ENCODE data around the gene NAV2. TPM values are rescaled to one million over a fixed set of nuclear protein-coding genes. Genes with fewer than 3 reads are reported as not detected.

The NAV2 gene
- total RNA-seq, 1 donor from 2014 or later, result 50.8 TPM

GRCh38 chr11:19683862-19684491 lies 28.7 kb upstream of the NAV2 start:
- intact Hi-C loops (cut with DNase I), result no loop called here

GRCh38 chr11:19686234-19686633 lies 26.4 kb upstream of the NAV2 start:
- intact Hi-C loops (cut with DNase I), result no loop called here
- no peak for DNase-seq (ENCODE audit: low spot score)

More at GRCh38 chr11:19683862-19684491, 28.7 kb upstream of the NAV2 start:
- no peak for DNase-seq (ENCODE audit: low spot score)

GRCh38 chr11:19687392-19687791 lies 25.2 kb upstream of the NAV2 start:
- DNase-seq (ENCODE audit: low spot score), result no peak
- intact Hi-C loops (cut with DNase I), result no loop called here

GRCh38 chr11:19689281-19690000 lies 23.2 kb upstream of the NAV2 start:
- no peak for DNase-seq (ENCODE audit: low spot score)
- intact Hi-C loops (cut with DNase I), result no loop called here

GRCh38 chr11:19690885-19691284 lies 21.8 kb upstream of the NAV2 start:
- intact Hi-C loops (cut with DNase I), result no loop called here
- DNase-seq (ENCODE audit: low spot score), result no peak

- DNase-seq (ENCODE audit: low spot score), result no peak
- intact Hi-C loops (cut with DNase I), result no loop called here
These were observed 20.7 kb upstream of the NAV2 start for GRCh38 chr11:19691815-19692500.

- intact Hi-C loops (cut with DNase I), result no loop called here
- DNase-seq (ENCODE audit: low spot score), result no peak
These were observed 19.5 kb upstream of the NAV2 start for GRCh38 chr11:19693146-19693545.

- DNase-seq (ENCODE audit: low spot score), result no peak
- intact Hi-C loops (cut with DNase I), result loop anchor here (5.0 kb wide), 1 partner anchor 118 kb away; no protein-coding TSS in a partner anchor
These were observed 17.8 kb upstream of the NAV2 start for GRCh38 chr11:19694796-19695345.

- no peak for DNase-seq (ENCODE audit: low spot score)
- intact Hi-C loops (cut with DNase I), result loop anchor here (2.0 to 5.0 kb wide), 2 partner anchors 15 to 119 kb away; no protein-coding TSS in a partner anchor
These were observed 16.6 kb upstream of the NAV2 start for GRCh38 chr11:19696073-19696472.

- intact Hi-C loops (cut with DNase I), result loop anchor here (2.0 to 5.0 kb wide), 2 partner anchors 16 to 120 kb away; no protein-coding TSS in a partner anchor
These were observed 15.7 kb upstream of the NAV2 start for GRCh38 chr11:19696904-19697303.

GRCh38 chr11:19697721-19698121 lies 14.9 kb upstream of the NAV2 start:
- no peak for DNase-seq (ENCODE audit: low spot score)
- intact Hi-C loops (cut with DNase I), result loop anchor here (2.0 to 5.0 kb wide), 2 partner anchors 17 to 120 kb away; no protein-coding TSS in a partner anchor

More at GRCh38 chr11:19696904-19697303, 15.7 kb upstream of the NAV2 start:
- DNase-seq (ENCODE audit: low spot score), result no peak

- DNase-seq (ENCODE audit: low spot score), result no peak
- intact Hi-C loops (cut with DNase I), result loop anchor here (5.0 kb wide), 1 partner anchor 121 kb away; no protein-coding TSS in a partner anchor
These were observed 13.9 kb upstream of the NAV2 start for GRCh38 chr11:19698493-19699292.

- intact Hi-C loops (cut with DNase I), result no loop called here
- DNase-seq (ENCODE audit: low spot score), result no peak
These were observed 11.2 kb upstream of the NAV2 start for GRCh38 chr11:19701421-19701820.

- no peak for DNase-seq (ENCODE audit: low spot score)
- intact Hi-C loops (cut with DNase I), result no loop called here
These were observed 10.0 kb upstream of the NAV2 start for GRCh38 chr11:19702620-19703019.

- intact Hi-C loops (cut with DNase I), result no loop called here
- DNase-seq (ENCODE audit: low spot score), result no peak
These were observed 9.4 kb upstream of the NAV2 start for GRCh38 chr11:19703211-19703610.

- intact Hi-C loops (cut with DNase I), result no loop called here
- DNase-seq (ENCODE audit: low spot score), result no peak
These were observed 8.4 kb upstream of the NAV2 start for GRCh38 chr11:19704213-19704612.

- DNase-seq (ENCODE audit: low spot score), result no peak
- intact Hi-C loops (cut with DNase I), result no loop called here
These were observed 6.7 kb upstream of the NAV2 start for GRCh38 chr11:19705936-19706335.

- intact Hi-C loops (cut with DNase I), result loop anchor here (2.0 kb wide), 2 partner anchors 31 to 135 kb away; no protein-coding TSS in a partner anchor
- DNase-seq (ENCODE audit: low spot score), result no peak
These were observed 741 bp upstream of the NAV2 start for GRCh38 chr11:19711911-19712280.

Data from cardiac septum (tissue), 1 donor.